ENCODE results near the gene BPTF.

DNA sequence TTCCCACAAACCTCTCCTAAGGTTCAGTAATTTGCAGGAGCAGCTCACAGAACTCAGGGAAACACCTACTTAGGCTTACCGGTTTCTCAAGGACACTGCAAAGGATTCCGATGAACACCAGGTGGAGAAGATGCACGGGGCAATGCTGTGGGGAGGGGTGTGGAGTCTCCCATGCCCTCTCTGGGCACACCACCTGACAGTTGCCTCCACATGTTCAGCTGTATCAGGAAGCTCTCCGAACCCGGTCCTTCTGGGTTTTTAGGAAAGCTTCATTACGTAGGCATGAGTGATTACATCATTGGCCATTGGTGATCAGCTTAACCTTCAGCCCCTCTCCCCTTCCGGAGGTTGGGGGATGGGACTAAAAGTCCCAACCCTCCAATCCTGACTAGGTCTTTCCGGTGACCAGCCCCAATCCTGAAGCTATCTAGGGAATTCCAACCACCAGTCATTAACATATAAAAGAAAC, 149.3 kb downstream of the BPTF start:
- TF ChIP-seq, protein P1, sequence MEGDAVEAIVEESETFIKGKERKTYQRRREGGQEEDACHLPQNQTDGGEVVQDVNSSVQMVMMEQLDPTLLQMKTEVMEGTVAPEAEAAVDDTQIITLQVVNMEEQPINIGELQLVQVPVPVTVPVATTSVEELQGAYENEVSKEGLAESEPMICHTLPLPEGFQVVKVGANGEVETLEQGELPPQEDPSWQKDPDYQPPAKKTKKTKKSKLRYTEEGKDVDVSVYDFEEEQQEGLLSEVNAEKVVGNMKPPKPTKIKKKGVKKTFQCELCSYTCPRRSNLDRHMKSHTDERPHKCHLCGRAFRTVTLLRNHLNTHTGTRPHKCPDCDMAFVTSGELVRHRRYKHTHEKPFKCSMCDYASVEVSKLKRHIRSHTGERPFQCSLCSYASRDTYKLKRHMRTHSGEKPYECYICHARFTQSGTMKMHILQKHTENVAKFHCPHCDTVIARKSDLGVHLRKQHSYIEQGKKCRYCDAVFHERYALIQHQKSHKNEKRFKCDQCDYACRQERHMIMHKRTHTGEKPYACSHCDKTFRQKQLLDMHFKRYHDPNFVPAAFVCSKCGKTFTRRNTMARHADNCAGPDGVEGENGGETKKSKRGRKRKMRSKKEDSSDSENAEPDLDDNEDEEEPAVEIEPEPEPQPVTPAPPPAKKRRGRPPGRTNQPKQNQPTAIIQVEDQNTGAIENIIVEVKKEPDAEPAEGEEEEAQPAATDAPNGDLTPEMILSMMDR (IDR thresholded peaks at IDR 0.05; ENCODE audit: borderline replicate concordance, extremely low read depth, low read length, poor library complexity, severe bottlenecking) = no peak
- no peak for TF ChIP-seq EZH2 (IDR thresholded peaks at IDR 0.05; ENCODE audit: borderline replicate concordance, low read depth, low read length, severe bottlenecking)
